Activated CD8-positive, alpha-beta memory T cell treated with anti-CD3 and anti-CD28 coated beads for 4 hours (primary cell): Measurements from ENCODE around the gene TMTC2.

Source experiments
- DNase-seq, 2 donors: peaks; one replicate each; pipeline ENCODE4 v3.0.0-alpha.2; 2020; ENCODE audit warnings: low read depth in 2 of 2

TMTC2 gene

DNA sequence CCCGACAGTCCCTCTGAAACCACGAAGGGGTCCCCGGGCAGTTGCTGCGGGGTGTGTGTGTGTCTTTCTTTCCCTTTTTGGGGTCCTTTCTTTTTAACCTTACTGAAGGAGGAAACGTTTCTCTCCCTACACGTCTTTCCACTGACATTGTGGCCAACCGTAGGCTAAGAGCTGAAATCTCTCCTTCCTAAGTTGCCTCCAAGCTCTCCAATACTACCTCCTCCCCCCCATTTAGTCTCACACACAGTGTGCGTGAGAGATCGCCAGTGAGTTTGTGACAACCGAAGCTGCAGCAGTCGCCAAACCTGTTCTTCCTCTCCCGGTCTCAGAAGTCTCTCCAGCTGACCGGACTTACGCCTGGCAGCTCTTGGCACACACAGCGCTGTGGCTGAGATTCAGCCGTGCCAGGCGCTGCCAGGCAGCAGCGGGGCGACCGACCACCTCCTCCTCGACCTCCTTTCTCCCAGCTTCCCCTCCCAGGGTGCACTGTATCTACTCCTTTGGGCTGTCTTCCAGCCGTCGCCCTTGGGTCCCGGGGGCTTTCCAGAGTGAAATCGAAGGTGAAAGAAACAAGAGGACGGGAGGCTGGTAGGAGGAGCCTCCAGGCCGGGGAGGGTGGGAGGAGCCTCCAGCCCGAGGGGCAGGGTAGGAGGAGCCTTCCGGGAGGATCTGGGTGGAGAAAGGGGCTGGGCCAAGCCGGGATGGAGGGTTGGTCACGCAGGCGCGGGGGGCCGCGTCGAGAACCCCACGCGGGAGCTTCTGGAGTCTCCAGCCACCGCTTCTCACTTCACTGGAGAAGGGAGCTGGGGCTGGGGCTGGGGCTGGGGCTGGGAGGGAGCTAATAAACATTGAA is at the start of gene TMTC2:
Gene TMTC2, plus strand, starts transcription at position 739 of the 853 bp plus-strand sequence.
- peak; percentile 79 to 87 for DNase-seq

DNA sequence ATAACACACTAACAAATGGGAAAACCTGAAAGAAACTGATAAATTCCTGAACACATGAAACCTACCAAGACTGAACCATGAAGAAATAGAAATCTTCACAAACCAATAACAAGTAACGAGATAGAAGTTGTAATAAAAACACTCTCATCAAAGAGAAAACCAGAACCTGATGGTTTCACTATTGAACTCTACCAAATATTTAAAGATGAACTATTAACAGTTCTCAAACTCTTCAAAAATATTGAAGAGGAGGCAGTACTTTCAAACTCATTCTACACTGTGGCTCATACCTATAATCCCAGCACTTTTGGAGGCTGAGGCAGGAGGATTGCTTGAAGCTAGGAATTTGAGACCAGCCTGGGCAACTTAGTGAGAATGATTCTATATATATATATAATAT is 48.4 kb upstream of the TMTC2 start:
- no peak for DNase-seq

DNA sequence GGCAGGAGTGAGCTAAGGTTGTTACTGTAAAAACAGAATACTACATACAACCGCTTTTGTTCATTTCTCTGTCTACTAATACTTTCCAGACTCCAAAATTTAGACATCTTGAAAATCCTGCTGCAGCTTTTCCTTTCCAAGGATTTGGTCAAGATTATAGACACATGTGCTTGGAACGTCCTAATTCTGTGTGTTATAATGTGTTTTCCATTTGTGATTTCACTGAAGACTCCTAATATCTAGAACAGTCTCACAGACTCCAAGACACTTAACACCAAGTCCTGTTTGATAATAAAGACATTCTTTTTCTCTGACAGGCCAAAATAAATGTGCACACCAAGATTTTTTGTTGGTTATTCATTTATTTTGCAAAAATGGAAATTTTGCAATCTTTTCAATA is 41.8 kb upstream of the TMTC2 start:
- no peak for DNase-seq

DNA sequence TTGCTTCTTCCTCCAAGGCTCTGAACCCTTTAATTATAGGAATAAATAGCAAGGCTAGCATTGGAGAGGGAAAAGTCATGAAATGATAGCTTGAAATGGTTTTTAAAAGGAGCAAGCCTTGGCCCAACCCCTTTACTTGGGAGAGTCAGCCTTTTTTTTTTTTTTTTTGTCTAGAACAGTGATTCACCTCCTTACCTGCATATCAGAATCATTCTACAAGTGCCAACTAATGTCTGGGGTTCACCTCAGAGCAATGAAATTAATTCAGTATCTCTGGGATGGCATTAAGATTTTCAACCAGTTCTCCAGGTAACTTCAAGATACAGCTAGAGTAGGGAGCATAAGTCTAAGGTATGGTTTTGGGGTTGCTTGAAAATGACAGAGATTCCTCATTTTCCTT is 41.3 kb upstream of the TMTC2 start:
- no peak for DNase-seq

DNA sequence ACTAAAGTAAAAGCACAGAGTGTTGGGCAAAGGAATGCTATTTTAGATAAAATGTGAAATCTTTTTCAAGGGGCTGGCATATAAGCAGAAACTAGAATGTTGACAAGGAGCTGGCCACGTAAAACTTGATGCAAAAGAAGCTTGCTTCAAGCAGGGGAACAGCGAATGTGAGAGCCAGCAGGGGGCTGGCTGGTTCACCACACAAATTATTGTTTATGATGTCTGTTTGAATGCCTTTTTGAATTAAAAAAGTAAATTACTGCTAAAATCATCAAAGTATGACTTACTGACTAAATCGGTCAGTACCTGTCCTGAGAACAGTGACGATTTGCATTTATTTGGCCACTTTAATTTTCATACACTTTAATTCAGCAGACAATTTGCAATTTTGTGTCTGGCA is 38.9 kb upstream of the TMTC2 start:
- no peak for DNase-seq

DNA sequence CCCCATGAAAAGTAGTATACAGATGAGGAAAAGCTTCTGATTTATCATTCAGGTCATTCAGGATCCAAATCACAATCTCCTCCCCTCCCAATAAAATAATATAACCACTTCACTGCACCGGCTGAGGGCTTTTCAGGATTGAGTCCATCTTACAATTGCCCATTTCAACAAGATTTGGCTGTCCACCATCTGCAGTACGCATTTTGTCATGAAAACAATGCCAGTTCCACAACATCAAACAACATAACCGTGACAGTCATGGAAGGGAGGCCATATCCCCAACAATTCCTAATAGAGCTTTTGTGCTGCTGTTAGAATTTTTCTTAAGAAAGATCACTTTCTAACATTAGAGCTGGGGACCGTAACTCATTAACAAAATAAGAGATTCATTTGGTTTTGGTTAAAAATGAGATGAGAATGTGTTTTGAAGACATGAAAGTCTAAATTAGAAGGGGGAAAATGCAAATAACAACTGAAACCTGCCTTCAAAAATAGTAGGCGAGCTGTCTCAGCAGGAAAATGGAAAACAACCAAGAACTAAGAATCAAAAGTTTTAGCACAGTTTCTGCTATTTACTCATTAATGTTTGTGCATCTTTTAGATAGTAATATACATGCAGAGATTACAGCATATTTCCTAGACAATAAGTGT is 38.3 kb upstream of the TMTC2 start:
- DNase-seq: no peak

DNA sequence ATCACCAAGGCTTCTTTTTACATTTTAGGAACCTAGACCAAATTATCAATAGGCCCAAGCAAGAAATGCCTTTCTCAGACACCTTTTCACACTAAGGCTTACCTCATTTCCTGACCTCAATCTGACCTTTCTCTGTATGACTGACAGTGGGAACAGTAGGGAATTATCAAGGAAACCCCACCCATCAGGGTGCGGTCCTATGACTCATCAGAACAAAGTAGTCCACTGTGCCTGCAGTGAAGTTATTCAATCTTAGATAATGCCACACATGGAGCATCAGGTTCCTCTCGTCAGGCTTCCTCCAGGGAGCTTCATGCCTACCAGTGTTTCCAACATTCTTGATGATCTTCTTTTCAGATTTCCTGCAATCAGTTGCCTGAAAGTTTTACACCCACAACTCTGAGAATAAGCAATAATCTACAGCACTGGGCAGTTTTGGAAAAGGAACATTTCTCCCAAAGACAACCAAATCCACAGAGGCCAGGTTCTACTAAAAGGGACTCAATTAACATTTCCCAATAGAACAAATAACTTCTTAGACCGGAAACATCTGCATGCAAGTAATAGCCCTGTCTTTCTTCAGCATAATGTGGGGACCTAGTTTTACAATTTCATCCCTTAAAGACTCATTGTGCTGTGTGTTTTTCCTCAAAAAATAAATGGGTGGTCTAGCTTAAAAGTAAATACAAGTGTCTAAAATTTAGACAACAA is 35.9 kb upstream of the TMTC2 start:
- DNase-seq: no peak

DNA sequence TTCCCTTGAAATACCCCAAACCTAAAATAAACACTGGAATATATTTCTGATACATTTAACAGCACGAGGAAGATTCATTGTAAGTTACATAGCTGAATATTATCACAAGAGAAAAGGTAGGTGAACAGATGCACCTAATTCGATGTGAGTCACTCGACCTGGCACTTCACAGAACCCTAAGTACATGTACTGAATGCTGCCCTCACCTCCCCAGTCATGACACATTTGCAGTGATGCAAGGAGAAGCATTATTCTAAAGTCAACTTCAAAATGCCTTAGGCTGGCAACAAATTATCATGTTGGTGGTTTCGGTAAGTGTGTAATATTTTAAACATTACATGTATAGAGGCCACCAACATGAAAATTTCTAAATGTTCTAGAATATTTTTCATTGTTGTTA is 35.2 kb upstream of the TMTC2 start:
- no peak for DNase-seq

DNA sequence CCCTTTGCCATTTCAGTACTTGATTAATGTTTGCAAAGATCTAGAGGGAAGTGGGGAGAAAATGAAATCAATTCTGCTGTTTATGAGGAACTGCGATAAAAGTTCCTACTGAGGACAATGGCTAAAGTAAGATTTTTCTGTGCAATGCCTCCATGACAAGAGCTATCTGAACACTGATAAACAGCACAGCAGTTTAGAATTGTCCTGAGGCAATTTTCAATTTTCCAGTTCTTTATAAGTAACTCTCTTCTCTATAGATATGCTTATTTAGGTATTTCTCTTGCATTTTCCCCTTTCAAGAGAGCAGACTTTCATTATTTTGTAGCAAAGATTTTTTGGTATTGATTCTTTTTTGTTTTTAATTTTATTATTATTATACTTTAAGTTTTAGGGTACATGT is 34.6 kb upstream of the TMTC2 start:
- DNase-seq: no peak

DNA sequence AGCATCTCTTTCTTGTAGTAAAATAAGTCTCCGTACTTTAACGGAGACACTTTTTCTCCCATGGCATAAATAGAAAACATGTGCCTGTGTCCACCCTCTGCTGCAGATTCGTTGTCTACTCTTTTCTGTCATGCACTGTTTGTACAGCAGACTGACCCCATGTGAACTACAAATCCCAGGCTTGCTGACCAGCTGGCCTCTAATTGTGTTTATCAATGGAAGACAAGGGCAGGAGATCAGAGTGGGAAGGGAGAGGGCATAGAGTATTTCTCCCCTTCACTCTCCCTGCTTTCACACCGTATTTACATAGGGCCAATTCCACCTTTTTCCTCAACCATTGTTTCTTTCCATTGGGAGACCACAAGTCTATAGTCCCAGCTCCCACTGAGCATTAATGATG is 31.0 kb upstream of the TMTC2 start:
- no peak for DNase-seq

DNA sequence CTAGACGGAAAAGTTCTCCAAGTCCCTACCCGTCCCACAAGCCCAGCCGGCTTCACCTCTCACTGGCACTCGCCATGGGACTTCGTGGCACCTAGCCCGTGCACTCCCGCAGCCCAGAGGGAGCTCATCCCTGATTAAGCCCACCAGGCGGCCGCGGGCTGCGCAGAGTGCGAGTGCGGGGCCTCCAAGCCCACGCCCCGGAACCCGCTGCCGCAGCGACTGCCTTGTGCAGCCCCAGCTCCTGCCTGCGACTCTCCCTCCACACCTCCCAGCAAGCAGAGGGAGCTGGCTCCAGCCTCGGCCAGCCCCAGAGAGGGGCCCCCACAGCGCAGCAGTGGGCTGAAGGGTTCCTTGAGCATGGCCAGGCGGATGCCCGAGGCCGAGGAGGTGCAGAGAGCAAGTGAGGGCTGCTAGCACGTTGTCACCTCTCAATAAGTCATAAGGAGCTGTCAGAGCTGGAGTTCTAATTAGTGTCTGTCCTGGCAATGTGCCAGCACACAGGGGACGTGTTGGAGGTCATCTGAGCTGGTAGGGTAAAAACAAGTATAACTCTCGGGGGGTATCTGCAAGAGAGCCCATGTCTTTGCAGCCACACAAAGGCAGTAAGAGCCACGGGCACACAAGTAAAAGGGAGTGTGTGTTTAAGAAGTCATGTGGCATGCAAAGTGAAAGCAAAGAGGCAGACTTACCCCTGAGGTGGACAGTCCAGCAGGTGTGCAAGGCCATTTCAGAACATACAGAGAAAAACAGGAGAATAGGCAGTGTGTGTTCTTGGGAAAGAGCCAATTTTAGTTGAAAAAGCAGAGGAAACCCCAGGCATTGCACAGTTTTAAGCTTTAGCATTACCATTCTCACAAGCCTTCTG is 27.1 kb upstream of the TMTC2 start:
- DNase-seq: no peak

DNA sequence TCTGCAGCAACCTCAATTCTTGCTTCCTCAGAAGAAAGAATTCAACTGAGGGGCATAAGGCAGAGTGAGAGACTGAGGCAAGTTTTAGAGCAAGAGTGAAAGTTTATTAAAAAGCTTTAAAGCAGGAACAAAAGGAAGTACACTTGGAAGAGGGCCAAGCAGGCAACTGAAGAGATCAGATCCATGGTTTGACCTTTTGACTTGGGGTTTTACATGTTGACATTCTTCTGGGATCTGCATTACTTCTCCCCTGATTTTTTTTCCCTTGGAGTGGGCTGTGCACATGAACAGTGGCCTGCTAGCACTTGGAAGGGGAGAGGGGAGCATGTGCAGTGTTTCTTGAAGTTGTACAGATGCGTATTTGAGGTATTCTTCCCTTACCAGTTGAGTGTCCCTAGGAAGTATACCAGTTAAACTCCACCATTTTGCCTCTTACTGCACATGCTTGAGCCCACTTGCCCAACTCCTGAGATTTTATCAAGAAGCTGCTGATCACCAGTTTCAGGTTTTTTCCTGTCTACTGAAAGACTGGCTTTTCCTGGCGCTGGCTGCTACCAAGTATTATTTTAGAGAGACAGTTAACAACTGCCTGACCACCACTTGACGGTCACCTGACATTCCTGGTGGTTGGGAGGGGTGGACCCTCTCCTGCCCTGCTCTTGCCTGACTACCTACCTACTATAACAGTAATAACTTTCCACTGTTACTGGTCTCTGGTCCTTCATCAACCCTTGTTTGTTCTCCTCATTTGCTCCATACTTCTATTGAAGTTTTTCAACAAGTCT is 26.0 kb upstream of the TMTC2 start:
- no peak for DNase-seq

DNA sequence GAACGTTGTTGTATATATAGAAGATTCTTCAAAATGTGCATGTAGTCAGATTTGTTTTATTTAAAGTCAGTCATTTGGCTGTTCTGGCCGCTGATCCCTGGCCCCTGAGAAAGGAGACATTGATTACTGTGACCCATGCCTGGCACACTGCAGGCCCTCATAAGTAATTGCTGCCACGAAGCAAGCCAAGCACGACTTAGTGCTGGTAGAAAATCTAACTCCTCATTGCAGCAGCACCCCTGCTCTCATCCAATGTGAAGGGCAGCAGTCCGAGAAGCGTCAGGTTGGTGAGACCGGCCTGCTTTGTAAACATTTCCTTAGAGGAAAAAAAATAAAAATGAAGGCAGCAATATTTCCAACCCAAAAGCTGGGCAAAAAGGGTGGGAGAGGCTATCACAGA is 22.8 kb upstream of the TMTC2 start:
- no peak for DNase-seq

DNA sequence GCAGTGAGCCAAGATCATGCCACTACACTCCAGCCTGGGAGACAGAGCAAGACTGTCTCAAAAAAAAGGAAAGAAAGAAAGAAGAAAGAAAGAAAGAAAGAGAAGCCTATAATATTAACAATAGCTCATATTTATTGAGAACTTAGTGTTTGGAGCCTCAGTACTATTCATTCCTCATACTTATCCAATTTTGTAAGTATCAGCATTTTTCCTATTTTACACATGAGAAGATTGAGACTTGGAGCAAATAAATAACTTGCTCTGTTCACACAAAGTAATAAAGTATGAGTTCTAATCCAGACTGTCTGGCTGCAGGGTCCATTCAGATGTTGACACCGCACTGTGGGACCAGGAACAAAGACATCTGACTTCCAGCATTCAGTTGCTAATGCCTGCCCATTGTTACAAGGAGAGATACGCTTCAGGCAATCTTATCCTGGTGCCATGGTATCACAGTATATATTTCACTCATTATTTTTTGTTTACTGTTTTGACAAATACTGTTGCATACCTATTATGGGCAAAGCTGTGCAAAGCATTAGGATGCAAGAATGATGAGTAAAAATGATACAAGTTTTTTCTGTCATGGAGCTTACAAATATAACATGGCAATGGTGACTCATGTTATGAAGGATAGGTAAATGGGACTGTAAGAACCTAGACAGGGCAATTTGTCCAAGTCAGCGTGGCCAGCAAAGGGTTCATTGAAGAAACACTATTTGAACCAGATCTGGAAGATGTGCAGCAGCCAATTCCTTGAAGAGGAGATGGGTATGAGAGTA is 21.4 kb upstream of the TMTC2 start:
- DNase-seq: no peak

DNA sequence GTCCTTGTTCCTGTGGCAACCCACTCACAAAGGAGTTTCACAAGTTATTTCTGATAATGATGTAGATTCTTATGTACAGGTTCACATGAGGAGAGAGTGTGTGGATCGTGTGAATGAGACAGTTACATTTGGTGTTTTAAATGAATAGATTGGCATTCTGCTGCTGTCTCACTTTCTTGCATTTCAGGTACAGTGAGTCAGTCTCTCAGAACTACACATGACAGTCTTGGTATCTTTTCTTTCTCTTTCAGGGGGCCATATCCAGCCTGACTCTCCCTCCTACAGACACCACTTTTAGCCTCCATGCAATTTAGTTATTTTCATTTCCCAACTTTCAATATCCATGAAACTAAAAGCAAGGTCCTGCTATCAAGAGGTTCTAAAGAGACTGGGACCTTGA is 19.9 kb upstream of the TMTC2 start:
- no peak for DNase-seq

DNA sequence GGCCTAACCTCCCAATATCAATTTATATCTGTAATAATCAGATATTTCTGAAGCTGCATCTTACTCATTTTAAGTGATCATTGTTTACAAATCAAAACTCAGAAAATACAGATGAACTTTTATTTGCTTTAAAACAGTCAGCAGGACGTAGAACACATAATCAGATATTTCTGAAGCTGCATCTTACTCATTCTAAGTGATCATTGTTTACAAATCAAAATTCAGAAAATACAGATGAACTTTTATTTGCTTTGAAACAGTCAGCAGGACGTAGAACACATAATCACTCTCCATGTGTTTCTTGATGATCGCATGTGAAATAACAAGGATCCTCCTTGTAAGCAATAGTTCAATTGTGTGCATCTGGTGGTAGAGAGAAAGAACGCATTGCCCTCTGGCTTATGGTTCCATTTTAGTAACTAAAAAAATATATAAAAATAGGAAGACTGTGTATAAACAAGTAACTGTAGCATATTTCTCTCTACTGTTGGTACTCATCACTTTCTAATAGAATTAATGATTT is 15.0 kb upstream of the TMTC2 start:
- DNase-seq: no peak

DNA sequence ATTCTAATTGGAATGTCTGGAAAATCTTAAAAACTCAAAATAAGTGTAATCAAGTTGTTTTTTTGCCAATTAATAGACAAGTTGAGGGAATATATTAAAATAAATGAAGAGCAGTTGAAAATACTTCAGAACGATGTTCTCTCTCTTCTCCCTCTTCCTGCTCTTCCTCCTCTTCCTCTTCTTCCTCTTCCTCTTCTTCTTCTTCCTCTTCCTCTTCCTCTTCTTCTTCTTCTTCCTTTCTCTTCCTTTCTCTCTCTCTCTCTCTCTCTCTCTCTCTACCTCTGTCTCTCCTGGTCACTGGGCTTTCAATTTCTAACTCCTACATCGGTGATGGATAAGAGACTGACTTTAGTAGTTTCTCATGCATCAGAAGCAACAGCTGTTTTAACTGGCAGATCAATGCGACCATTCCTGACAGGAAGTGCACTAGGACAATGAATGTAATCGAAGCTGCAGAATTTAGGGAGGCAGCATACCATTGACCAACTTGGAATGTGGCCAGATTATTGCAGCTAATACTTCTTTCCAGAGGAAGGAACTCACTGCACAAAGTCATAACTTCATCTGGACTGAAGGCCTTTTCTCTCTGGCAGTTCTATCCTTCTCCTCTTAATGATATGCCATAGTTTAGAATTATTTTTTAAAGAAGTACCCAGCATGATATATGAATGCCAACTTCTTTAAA is 13.8 kb upstream of the TMTC2 start:
- no peak for DNase-seq

DNA sequence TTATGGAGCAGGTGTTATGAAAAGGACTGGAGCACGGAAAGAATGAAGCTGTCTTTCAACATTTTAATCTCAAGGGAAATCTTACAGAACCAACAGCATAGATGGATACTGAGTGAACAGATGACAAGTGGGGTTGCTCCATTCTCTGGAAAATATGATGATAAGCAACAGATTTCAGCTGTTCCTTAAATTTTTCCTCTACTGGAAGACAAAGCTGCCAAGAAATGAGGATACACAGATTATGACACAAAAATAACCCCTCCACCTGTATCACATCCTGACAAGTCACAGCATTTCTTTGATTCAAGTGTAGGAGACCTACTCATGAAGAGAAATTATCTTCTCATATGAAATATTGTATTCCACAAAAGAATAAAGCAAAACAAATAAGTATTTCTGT is 13.0 kb upstream of the TMTC2 start:
- no peak for DNase-seq

DNA sequence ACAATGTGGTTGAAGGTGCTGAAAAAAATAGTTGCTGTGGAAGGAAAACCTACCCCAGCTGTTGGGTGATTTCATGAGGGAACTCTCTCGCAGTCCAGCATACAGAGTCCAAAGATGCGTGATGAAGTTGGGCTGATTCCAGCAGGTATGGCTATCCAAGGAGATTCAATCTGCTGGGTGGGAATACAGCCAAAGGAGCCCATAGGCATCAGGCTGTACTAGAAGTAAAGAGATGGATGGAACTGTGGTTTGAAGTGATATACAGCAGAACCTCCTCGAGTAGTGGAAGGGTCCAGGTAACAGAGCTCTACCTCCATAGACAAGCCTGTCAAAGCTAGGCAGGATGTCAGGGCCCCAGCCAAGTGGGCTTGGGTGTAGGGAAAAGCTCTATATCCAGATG is 11.5 kb upstream of the TMTC2 start:
- DNase-seq: no peak
